Stomach (tissue), 9 donors: ENCODE data around the gene ANKRD44. TPM values are rescaled to one million over a fixed set of nuclear protein-coding genes. Genes with fewer than 3 reads are reported as not detected.

Experiments
- DNase-seq, 2 donors: peaks; one replicate each; pipeline versions ENCODE4 v3.0.0 to v3.0.0-alpha.2; 2013 to 2019
- H3K27ac ChIP-seq, 5 donors: fragments of 200-600 bp in 4 of 5; sonication (generic) in 4 of 5; one replicate each; pipeline ENCODE4 v1.5.1; 2013 to 2019; ENCODE audit warnings: mild to moderate bottlenecking in 1 of 5, moderate library complexity in 1 of 5
- H3K27me3 ChIP-seq, 3 donors: fragments of 200-600 bp; sonication (generic); one replicate each; pipeline ENCODE4 v1.5.1; 2017 to 2019; ENCODE audit warnings: mixed run types in 1 of 3
- H3K36me3 ChIP-seq, 4 donors: fragments of 200-600 bp; sonication (generic); 1 replicate in 3 of 4; 2 replicates in 1 of 4; pipeline ENCODE4 v1.5.1; 2016 to 2019
- H3K4me1 ChIP-seq, 4 donors: fragments of 200-600 bp; sonication (generic); one replicate each; pipeline ENCODE4 v1.5.1; 2016 to 2019
- H3K4me3 ChIP-seq, 4 donors: fragments of 200-600 bp; sonication (generic) in 3 of 4; one replicate each; pipeline ENCODE4 v1.5.1; 2016 to 2019; ENCODE audit warnings: mild to moderate bottlenecking in 1 of 4
- H3K9me3 ChIP-seq, 4 donors: fragments of 200-600 bp; sonication (generic); one replicate each; pipeline ENCODE4 v1.5.1; 2016 to 2019
- EP300 ChIP-seq: sonication (generic); formaldehyde crosslinking; IDR thresholded peaks from one replicate; pipeline ENCODE4 v1.6.1; 2017; ENCODE audit warnings: antibody characterized with exemption
- POLR2A ChIP-seq, 4 donors: fragments of 450-650 bp; IDR thresholded peaks; one replicate each; pipeline ENCODE4 v1.6.1; 2016; ENCODE audit warnings: antibody characterized with exemption in 4 of 4, control low read depth in 2 of 4, mild to moderate bottlenecking in 1 of 4, moderate library complexity in 1 of 4
- POLR2AphosphoS5 ChIP-seq, 3 donors: sonication (generic); formaldehyde crosslinking; IDR thresholded peaks; one replicate each; pipeline ENCODE4 v1.6.1; 2016; ENCODE audit warnings: antibody characterized with exemption in 3 of 3
- WGBS, 5 donors: extraction: QIAGEN DNeasy Blood & Tissue Kit in 3 of 5; methylation state at CpG; one replicate each; pipeline versions ENCODE4 v1.1.5 to v1.1.7; 2013 to 2018; 5-methylcytosine and 5-hydroxymethylcytosine counted together
- intact Hi-C: fragments of 100-400 bp; cut with DNase I; formaldehyde crosslinking; loops from one replicate; pipeline ENCODE4 v1.15.1; 2023; ENCODE audit warnings: low total_unique reads
- polyA plus RNA-seq, 3 donors: library from polyadenylated mRNA; stranded (reverse); fragments of 200-250 nt; gene quantifications; one replicate each; pipeline ENCODE4 v1.2.3, GENCODE V29; 2013
- total RNA-seq, 5 donors: library from RNA; depleted of rRNA; stranded (reverse); fragments of >200 nt; gene quantifications; one replicate each; pipeline versions ENCODE4 v1.1.0 to v1.2.3, GENCODE V29; 2014 to 2016
- TF ChIP-seq, protein P1 (sequence below), 7 experiments: fragments of 450-650 bp in 4 of 7; fragments of 200-600 bp in 3 of 7; sonication (generic) in 3 of 7; IDR thresholded peaks; one replicate each; pipeline ENCODE4 v1.5.1; 2016 to 2019; ENCODE audit warnings: antibody characterized with exemption in 7 of 7, control low read depth in 2 of 7, mild to moderate bottlenecking in 1 of 7
- donor health status: healthy with polysubstance abuse.
- donor health status: Bipolar disorder and iron deficiency.
- donor health status: healthy.

The ANKRD44 gene
- total and polyA plus RNA-seq, 8 donors = 1.2 to 58.4 (median 7.0) TPM

DNA sequence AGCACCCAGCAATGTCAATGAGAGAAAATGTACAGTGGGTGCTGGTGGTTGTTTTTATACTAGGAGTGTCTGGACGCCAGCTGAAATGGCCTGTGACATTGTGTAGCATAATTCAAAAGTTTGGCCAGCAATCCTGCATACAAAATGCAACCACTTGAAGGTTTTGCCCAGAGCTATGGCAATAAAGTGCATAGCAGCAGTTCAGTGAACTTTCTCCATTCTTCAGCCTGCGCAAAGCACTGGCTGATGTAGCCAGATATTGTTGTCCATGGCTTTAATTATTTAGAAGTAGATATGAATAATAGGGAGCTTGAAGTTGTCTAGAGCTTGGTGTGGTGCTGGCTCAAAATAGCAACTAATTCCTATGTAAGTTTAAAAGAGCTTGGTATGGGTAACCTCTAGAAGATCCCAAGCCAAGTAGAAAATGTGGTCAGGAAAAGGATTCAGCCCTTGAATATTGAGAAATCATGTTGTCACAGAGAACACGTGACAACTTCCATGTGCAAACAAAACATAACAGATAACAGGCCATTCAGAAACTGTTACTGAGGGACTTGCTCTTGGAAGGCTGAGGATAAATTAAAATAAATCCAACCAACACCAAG lies 350.7 kb downstream of the ANKRD44 start:
- TF ChIP-seq EP300 (no peak), POLR2A (IDR thresholded peaks at IDR 0.05) (no peak), POLR2AphosphoS5 (IDR thresholded peaks at IDR 0.05) (no peak)
- TF ChIP-seq, protein P1, sequence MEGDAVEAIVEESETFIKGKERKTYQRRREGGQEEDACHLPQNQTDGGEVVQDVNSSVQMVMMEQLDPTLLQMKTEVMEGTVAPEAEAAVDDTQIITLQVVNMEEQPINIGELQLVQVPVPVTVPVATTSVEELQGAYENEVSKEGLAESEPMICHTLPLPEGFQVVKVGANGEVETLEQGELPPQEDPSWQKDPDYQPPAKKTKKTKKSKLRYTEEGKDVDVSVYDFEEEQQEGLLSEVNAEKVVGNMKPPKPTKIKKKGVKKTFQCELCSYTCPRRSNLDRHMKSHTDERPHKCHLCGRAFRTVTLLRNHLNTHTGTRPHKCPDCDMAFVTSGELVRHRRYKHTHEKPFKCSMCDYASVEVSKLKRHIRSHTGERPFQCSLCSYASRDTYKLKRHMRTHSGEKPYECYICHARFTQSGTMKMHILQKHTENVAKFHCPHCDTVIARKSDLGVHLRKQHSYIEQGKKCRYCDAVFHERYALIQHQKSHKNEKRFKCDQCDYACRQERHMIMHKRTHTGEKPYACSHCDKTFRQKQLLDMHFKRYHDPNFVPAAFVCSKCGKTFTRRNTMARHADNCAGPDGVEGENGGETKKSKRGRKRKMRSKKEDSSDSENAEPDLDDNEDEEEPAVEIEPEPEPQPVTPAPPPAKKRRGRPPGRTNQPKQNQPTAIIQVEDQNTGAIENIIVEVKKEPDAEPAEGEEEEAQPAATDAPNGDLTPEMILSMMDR (IDR thresholded peaks at IDR 0.05) = no peak
- DNase-seq = peak in 1 of 2 donors; percentile 42
- intact Hi-C loops = no loop called here
- 68 to 74% (median 72%) methylated on average over 3 of the region's 3 CpGs for whole genome bisulfite sequencing, 5 donors
- H3K4me1 ChIP-seq = peaks cover 0 to 14% (median 5%) of the 10 kb centered on the region in 4 donors
- no peaks in the 10 kb centered on the region for H3K9me3 ChIP-seq
- H3K4me3 ChIP-seq = no peak overlapping the region
- no peak overlapping the region for H3K27ac ChIP-seq
- no peaks in the 10 kb centered on the region for H3K36me3 ChIP-seq
- no peaks in the 10 kb centered on the region for H3K27me3 ChIP-seq

DNA sequence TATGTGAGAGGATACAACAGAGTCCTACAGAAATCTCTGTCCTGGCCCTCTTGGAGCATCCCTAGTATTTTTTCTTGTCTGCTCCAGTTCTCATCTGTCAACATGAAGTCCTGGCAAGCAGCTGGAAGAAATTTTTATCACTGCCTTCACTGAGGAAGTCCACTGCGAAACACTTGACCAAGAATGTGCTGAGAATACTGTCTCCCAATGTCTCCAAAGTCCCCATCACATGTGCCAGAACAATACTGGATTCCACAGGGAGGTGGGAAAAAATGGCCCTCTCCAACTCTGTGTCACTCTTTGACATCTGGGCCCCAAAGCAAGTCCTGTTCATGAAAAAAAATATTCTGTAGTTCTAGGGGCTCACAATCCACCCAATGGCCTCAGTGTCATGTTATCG lies 351.3 kb downstream of the ANKRD44 start:
- WGBS, 5 donors = 59 to 100% (median 95%) methylated on average over 2 of the region's 2 CpGs
- intact Hi-C loops = no loop called here
- Histone ChIP-seq H3K4me3 (no peak overlapping the region), H3K4me1 (peaks cover 0 to 14% (median 5%) of the 10 kb centered on the region in 4 donors), H3K36me3 (no peaks in the 10 kb centered on the region), H3K9me3 (no peaks in the 10 kb centered on the region), H3K27me3 (no peaks in the 10 kb centered on the region), H3K27ac (no peak overlapping the region)
- no peak for TF ChIP-seq POLR2AphosphoS5 (IDR thresholded peaks at IDR 0.05)
- TF ChIP-seq POLR2A (IDR thresholded peaks at IDR 0.05) = no peak
- no peak for TF ChIP-seq EP300
- TF ChIP-seq, protein P1 (IDR thresholded peaks at IDR 0.05) = no peak
- no peak for DNase-seq

DNA sequence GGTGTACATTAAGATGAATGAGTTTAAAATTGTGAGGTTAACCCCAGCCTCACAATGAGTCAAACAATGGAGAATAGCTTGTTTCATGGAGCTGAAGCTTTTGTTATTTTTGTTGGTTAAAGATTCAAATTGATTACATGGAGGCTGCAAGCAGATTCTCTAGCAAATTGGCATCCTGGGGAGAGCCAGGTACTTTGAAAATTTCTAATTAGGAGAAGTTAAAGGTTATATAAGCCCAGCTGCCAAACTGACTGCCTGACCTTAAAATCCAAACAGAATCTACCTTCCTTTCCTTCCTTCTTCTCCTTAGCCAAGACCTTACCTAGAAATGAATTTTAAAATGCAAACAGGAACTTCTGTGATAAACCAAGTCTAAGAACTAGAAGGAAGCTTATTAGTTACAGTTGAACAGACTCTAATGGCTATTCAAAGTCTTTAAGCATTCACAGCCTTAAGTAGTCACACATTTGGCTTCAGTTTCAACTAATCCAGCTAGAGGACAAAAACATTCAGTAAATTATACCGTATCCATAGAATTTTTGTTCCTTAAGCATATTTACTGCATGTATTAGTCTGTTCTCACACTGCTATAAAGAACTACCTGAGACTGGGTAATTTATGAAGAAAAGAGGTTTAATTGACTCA lies 352.6 kb downstream of the ANKRD44 start:
- H3K4me1 ChIP-seq = peaks cover 0 to 11% (median 5%) of the 10 kb centered on the region in 4 donors
- no peak overlapping the region for H3K27ac ChIP-seq
- intact Hi-C loops = no loop called here
- no peaks in the 10 kb centered on the region for H3K36me3 ChIP-seq
- no peak overlapping the region for H3K4me3 ChIP-seq
- DNase-seq = no peak
- no peaks in the 10 kb centered on the region for H3K9me3 ChIP-seq
- H3K27me3 ChIP-seq = no peaks in the 10 kb centered on the region
- TF ChIP-seq, protein P1 (IDR thresholded peaks at IDR 0.05) = no peak
- TF ChIP-seq POLR2A (IDR thresholded peaks at IDR 0.05) (no peak), POLR2AphosphoS5 (IDR thresholded peaks at IDR 0.05) (no peak), EP300 (no peak)
- WGBS, 5 donors = 79 to 93% (median 86%) methylated on average over 1 of the region's 1 CpG

DNA sequence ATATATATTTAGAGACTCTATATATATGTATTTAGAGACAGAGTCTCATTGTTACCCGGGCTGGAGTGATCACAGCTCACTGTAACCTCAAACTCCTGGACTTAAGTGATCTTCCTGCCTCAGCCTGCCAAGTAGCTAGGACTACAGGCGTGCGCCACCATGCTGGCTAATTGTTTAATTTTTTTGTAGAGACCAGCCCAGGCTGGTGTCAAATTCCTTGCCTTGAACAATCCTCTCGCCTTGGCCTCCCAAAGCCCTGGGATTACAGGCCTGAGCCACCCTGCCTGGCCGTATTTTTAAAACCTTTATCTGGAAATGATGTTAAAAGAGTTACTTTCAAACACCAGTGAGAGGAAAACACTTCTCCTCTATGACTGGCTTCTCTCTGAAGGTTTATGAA lies 353.1 kb downstream of the ANKRD44 start:
- Histone ChIP-seq H3K4me3 (no peak overlapping the region), H3K36me3 (no peaks in the 10 kb centered on the region), H3K9me3 (no peaks in the 10 kb centered on the region), H3K27ac (no peak overlapping the region), H3K4me1 (peaks cover 0 to 11% (median 5%) of the 10 kb centered on the region in 4 donors), H3K27me3 (no peaks in the 10 kb centered on the region)
- WGBS, 5 donors = 84 to 94% (median 91%) methylated on average over 5 of the region's 5 CpGs
- no peak for TF ChIP-seq EP300
- no peak for TF ChIP-seq POLR2A (IDR thresholded peaks at IDR 0.05)
- intact Hi-C loops = no loop called here
- no peak for DNase-seq

DNA sequence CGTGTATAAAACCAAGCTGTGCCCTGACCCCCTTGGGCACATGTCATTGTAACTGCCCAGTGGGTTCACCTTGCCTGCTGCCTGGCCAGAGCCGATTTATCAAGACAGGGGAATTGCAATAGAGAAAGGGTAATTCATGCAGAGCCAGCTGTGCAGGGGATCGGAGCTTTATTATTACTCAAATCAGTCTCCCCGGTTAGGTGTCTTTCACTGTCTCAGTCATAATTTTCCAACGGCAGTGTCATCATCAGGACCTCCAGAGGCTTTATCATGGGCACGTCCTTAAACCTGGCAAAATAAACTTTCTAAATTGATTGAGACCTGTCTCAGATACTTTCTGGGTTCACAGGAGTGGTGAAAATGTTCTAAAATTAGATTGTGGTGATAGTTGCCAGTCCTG lies 354.5 kb downstream of the ANKRD44 start:
- Histone ChIP-seq H3K36me3 (no peaks in the 10 kb centered on the region), H3K4me1 (peaks cover 0 to 11% (median 5%) of the 10 kb centered on the region in 4 donors), H3K27me3 (no peaks in the 10 kb centered on the region), H3K4me3 (no peak overlapping the region), H3K9me3 (no peaks in the 10 kb centered on the region), H3K27ac (no peak overlapping the region)
- no peak for DNase-seq
- TF ChIP-seq POLR2A (IDR thresholded peaks at IDR 0.05) (no peak), EP300 (no peak), POLR2AphosphoS5 (IDR thresholded peaks at IDR 0.05) (no peak)
- TF ChIP-seq, protein P1 (IDR thresholded peaks at IDR 0.05) = no peak
- WGBS, 5 donors = 70 to 80% (median 73%) methylated on average over 6 of the region's 6 CpGs
- intact Hi-C loops = no loop called here
